T-helper 17 cell (primary cell): Measurements from ENCODE around the gene B3GAT2. TPM values are rescaled to one million over a fixed set of nuclear protein-coding genes. Genes with fewer than 3 reads are reported as not detected.
A peak's percentile ranks its signal among the peaks of the same experiment; 100 is the strongest.

Source experiments
- ATAC-seq: fragments of 150-1000 bp; cut with Tn5 transposase; 2 replicates; pipeline ENCODE4 v1.10.0; 2021; ENCODE audit warnings: mild to moderate bottlenecking, moderate library complexity
- DNase-seq, 3 donors: peaks; one replicate each; pipeline versions ENCODE4 v3.0.0 to v3.0.0-alpha.2; 2020 to 2021
- H3K9me3 ChIP-seq: one replicate; pipeline ENCODE4 v1.7.0; 2013; ENCODE audit warnings: low read length, mild to moderate bottlenecking; ENCODE audit not compliant: control insufficient read depth, poor library complexity, severe bottlenecking
- H3K27ac Mint-ChIP-seq: one replicate; pipeline ENCODE4 v1.8.0; 2022; ENCODE audit warnings: mild to moderate bottlenecking, moderate library complexity, mixed read lengths
- H3K27me3 Mint-ChIP-seq: one replicate; pipeline ENCODE4 v1.8.0; 2022; ENCODE audit warnings: mixed read lengths
- H3K36me3 Mint-ChIP-seq: one replicate; pipeline ENCODE4 v1.8.0; 2022; ENCODE audit warnings: low read depth, mixed read lengths
- H3K4me1 Mint-ChIP-seq: one replicate; pipeline ENCODE4 v1.8.0; 2022; ENCODE audit warnings: mild to moderate bottlenecking, mixed read lengths
- H3K4me3 Mint-ChIP-seq: one replicate; pipeline ENCODE4 v1.8.0; 2022; ENCODE audit warnings: mild to moderate bottlenecking, moderate library complexity, mixed read lengths
- total RNA-seq, 4 donors: library from RNA in 2 of 4; stranded (reverse) in 2 of 4; gene quantifications; one replicate each; pipeline ENCODE4 v1.2.3 and lab custom pipeline; 2022 to 2026

The B3GAT2 gene, protein sequence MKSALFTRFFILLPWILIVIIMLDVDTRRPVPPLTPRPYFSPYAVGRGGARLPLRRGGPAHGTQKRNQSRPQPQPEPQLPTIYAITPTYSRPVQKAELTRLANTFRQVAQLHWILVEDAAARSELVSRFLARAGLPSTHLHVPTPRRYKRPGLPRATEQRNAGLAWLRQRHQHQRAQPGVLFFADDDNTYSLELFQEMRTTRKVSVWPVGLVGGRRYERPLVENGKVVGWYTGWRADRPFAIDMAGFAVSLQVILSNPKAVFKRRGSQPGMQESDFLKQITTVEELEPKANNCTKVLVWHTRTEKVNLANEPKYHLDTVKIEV
- total RNA-seq (not detected), total RNA-seq (lab: John Stamatoyannopoulos, UW) (0 reads per million in 2 donors)

- ATAC-seq = peak; percentile 10
- no peak for DNase-seq
- peaks cover 10% of the 10 kb centered on the region for H3K4me1 Mint-ChIP-seq
- no peaks in the 10 kb centered on the region for H3K9me3 ChIP-seq
- peak within 1 kb of the TSS; percentile 89 for H3K4me3 Mint-ChIP-seq
- no peak within 1 kb of the TSS for H3K27ac Mint-ChIP-seq
- H3K36me3 Mint-ChIP-seq = peaks cover 7% of the 10 kb centered on the region
- H3K27me3 Mint-ChIP-seq = peaks cover 70% of the 10 kb centered on the region
Observed at GRCh38 chr6:70956451-70957283, at the start of gene B3GAT2. TSS of gene B3GAT2 (minus strand) at chr6:70957060. CDS start at chr6:70956429, 631 bp downstream.

DNA sequence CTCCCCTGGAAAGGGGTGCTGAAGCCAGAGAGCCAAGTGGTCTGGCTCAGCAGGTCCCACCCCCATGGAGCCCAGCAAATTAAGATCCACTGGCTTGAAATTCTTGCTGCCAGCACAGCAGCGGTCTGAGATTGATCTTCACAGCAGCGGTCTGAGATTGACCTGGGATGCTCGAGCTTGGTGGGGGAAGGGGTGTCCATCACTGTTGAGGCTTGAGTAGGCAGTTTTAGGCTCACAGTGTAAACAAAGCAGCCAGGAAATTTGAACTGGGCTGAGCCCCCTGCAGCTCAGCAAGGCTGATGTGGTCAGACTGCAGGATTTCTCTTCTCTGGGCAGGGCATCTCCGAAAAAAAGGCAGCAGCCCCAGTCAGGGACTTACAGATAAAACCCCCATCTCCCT is 41.3 kb upstream of the B3GAT2 start:
- Mint-ChIP-seq H3K4me3 (no peak overlapping the region), H3K27ac (no peak overlapping the region)

DNA sequence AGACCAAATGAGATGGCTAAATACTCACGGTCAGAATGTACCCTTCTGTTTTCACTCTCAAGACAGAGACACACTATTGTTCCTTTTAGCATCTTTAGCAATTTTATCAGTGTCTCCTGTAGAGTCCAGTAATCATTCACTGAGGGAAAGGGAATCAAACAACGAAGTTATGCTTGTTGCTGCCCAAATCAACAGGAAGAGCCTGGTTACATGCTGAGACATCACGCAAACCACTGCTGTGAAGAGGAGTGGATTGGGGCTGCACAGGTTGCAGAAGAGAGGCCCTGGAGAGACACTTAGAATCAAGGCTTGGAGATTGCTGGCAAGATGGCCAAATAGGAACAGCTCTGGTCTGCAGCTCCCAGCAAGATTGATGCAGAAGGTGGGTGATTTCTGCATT is 40.5 kb upstream of the B3GAT2 start:
- Mint-ChIP-seq H3K4me3 (no peak overlapping the region), H3K27ac (no peak overlapping the region), H3K4me1 (no peaks in the 10 kb centered on the region), H3K27me3 (peaks cover 29% of the 10 kb centered on the region), H3K36me3 (peaks cover 2% of the 10 kb centered on the region)
- no peaks in the 10 kb centered on the region for H3K9me3 ChIP-seq
- ATAC-seq (no peak), DNase-seq (no peak)

More for the DNA sequence above, 41.3 kb upstream of the B3GAT2 start:
- no peaks in the 10 kb centered on the region for H3K9me3 ChIP-seq
- peaks cover 23% of the 10 kb centered on the region for H3K27me3 Mint-ChIP-seq
- ATAC-seq (no peak), DNase-seq (no peak)
- H3K36me3 Mint-ChIP-seq = peaks cover 2% of the 10 kb centered on the region
- H3K4me1 Mint-ChIP-seq = no peaks in the 10 kb centered on the region

- H3K9me3 ChIP-seq = no peaks in the 10 kb centered on the region
- no peak overlapping the region for H3K4me3 Mint-ChIP-seq
- no peak overlapping the region for H3K27ac Mint-ChIP-seq
- no peaks in the 10 kb centered on the region for H3K4me1 Mint-ChIP-seq
- peaks cover 30% of the 10 kb centered on the region for H3K27me3 Mint-ChIP-seq
- no peak for ATAC-seq
- H3K36me3 Mint-ChIP-seq = peaks cover 2% of the 10 kb centered on the region
- no peak for DNase-seq
Observed at GRCh38 chr6:70996106-70996505, 39.2 kb upstream of the B3GAT2 start.

- no peak overlapping the region for H3K27ac Mint-ChIP-seq
- DNase-seq (no peak), ATAC-seq (no peak)
- peaks cover 30% of the 10 kb centered on the region for H3K27me3 Mint-ChIP-seq
- no peaks in the 10 kb centered on the region for H3K9me3 ChIP-seq
- no peak overlapping the region for H3K4me3 Mint-ChIP-seq
- peaks cover 2% of the 10 kb centered on the region for H3K36me3 Mint-ChIP-seq
- no peaks in the 10 kb centered on the region for H3K4me1 Mint-ChIP-seq
Observed at GRCh38 chr6:70995411-70995810, 38.6 kb upstream of the B3GAT2 start.

DNA sequence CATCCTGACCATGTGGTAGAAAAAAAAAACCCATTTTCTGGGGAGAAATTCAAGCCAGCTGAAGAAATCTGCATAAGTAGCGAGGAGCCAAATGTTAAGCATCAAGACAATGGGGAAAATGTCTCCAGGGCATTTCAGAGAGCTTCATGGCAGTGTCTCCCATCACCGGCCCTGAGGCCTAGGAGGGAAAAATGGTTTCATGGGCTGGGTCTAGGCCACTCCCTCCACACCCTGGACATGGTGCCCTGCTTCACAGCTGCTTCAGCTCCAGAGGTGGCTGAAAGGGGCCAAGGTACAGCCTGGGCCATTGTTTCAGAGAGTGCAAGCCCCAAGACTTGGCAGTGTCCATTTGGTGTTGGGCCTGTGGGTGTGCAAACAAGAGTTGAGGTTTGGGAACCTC is 34.4 kb upstream of the B3GAT2 start:
- peaks cover 19% of the 10 kb centered on the region for H3K27me3 Mint-ChIP-seq
- no peaks in the 10 kb centered on the region for H3K36me3 Mint-ChIP-seq
- no peaks in the 10 kb centered on the region for H3K4me1 Mint-ChIP-seq
- ATAC-seq (no peak), DNase-seq (no peak)
- no peak overlapping the region for H3K4me3 Mint-ChIP-seq
- H3K27ac Mint-ChIP-seq = no peak overlapping the region
- no peaks in the 10 kb centered on the region for H3K9me3 ChIP-seq

DNA sequence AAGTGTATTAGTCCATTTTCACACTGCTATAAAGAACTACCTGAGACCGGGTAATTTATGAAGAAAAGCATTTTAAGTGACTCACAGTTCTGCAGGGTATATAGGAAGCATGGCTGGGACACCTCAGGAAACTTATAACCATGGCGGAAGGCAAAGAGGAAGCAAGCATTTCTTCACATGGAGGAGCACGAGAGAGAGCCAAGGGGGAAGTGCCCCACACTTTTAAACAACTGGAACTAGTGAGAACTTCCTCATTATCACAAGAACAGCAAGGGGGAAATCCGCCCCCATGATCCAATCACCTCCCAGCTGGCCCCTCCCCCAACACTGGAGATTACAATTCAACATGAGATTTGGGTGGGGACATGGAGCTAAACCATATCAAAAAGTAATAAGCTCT is 28.3 kb upstream of the B3GAT2 start:
- no peak overlapping the region for H3K27ac Mint-ChIP-seq
- H3K4me1 Mint-ChIP-seq = no peaks in the 10 kb centered on the region
- no peaks in the 10 kb centered on the region for H3K36me3 Mint-ChIP-seq
- H3K9me3 ChIP-seq = no peaks in the 10 kb centered on the region
- no peak overlapping the region for H3K4me3 Mint-ChIP-seq
- no peak for DNase-seq
- no peaks in the 10 kb centered on the region for H3K27me3 Mint-ChIP-seq
- no peak for ATAC-seq

GRCh38 chr6:70982747-70983146 is 25.9 kb upstream of the B3GAT2 start:
- DNase-seq (no peak), ATAC-seq (no peak)
- H3K9me3 ChIP-seq = no peaks in the 10 kb centered on the region
- H3K4me3 Mint-ChIP-seq = no peak overlapping the region
- no peak overlapping the region for H3K27ac Mint-ChIP-seq
- H3K27me3 Mint-ChIP-seq = no peaks in the 10 kb centered on the region
- H3K4me1 Mint-ChIP-seq = no peaks in the 10 kb centered on the region
- H3K36me3 Mint-ChIP-seq = no peaks in the 10 kb centered on the region

- DNase-seq (no peak), ATAC-seq (no peak)
- Mint-ChIP-seq H3K27me3 (no peaks in the 10 kb centered on the region), H3K27ac (no peak overlapping the region), H3K4me1 (no peaks in the 10 kb centered on the region), H3K36me3 (no peaks in the 10 kb centered on the region), H3K4me3 (no peak overlapping the region)
- no peaks in the 10 kb centered on the region for H3K9me3 ChIP-seq
Observed at GRCh38 chr6:70980727-70981126, 23.9 kb upstream of the B3GAT2 start.

GRCh38 chr6:70973604-70974003 is 16.7 kb upstream of the B3GAT2 start:
- no peaks in the 10 kb centered on the region for H3K9me3 ChIP-seq
- DNase-seq (no peak), ATAC-seq (no peak)
- H3K27ac Mint-ChIP-seq = no peak overlapping the region
- no peaks in the 10 kb centered on the region for H3K36me3 Mint-ChIP-seq
- no peaks in the 10 kb centered on the region for H3K4me1 Mint-ChIP-seq
- H3K27me3 Mint-ChIP-seq = peaks cover 12% of the 10 kb centered on the region
- no peak overlapping the region for H3K4me3 Mint-ChIP-seq

DNA sequence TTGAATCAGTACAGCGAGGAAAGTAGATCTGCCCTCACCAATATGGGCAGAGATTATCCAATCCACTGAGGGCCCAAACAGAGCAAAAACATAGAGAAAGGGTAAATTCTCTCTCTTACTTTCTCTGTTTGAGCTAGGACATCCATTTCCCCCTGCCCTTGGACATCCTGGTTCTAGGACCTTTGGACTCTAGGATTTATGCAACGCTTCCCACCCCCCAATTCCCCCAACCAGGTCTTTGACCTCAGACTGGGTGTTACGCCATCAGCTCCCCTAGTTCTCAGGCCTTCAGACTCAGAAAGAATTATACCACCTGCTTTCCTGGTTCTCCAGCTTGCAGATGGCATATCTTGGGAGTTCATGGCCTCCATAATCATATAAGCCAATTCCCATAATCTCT is 10.2 kb upstream of the B3GAT2 start:
- Mint-ChIP-seq H3K4me1 (no peaks in the 10 kb centered on the region), H3K4me3 (no peak overlapping the region), H3K36me3 (no peaks in the 10 kb centered on the region), H3K27ac (no peak overlapping the region), H3K27me3 (no peaks in the 10 kb centered on the region)
- DNase-seq = no peak
- H3K9me3 ChIP-seq = no peaks in the 10 kb centered on the region
- ATAC-seq = no peak

GRCh38 chr6:70957284-70957617 is 391 bp upstream of the B3GAT2 start:
- Mint-ChIP-seq H3K4me3 (peak overlapping the region; percentile 89), H3K4me1 (peaks cover 10% of the 10 kb centered on the region), H3K36me3 (peaks cover 7% of the 10 kb centered on the region), H3K27me3 (peaks cover 70% of the 10 kb centered on the region), H3K27ac (no peak overlapping the region)
- H3K9me3 ChIP-seq = no peaks in the 10 kb centered on the region
- ATAC-seq (no peak), DNase-seq (no peak)

DNA sequence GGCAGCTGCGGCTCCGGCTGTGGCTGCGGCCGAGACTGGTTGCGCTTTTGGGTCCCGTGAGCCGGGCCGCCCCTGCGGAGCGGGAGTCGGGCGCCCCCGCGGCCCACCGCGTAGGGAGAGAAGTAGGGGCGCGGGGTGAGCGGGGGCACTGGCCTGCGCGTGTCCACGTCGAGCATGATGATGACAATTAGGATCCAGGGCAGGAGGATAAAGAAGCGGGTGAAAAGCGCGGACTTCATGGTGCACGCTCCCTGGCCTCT is 739 bp downstream of the B3GAT2 start:
- no peaks in the 10 kb centered on the region for H3K9me3 ChIP-seq
- ATAC-seq (peak; percentile 3), DNase-seq (no peak)
- Mint-ChIP-seq H3K27me3 (peaks cover 70% of the 10 kb centered on the region), H3K27ac (no peak overlapping the region), H3K4me1 (peaks cover 10% of the 10 kb centered on the region), H3K4me3 (peak overlapping the region; percentile 89), H3K36me3 (peaks cover 7% of the 10 kb centered on the region)
